ENCODE measurements around the gene AMZ2.

Gene AMZ2

DNA sequence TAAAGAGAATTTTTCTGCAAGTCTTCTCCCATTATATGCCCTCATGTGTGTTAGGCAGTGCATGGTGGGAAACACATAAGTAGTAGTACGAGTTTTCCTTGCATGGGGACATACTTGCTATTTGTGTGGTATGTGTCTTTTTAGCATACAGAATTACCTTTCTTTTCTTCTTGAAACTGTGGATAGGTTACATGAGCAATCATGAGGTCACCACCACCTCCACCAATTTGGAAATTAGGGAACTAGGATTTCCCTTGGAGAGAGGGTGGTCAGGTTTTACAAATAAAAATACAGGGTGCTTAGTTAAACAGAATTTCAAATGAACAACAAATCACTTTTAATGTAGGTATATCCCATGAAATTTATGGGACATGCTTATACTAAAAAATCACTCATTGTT lies 16.3 kb upstream of the AMZ2 start:
- TF ChIP-seq FOXP2 (optimal IDR thresholded peaks at IDR 0.05; ENCODE audit: borderline replicate concordance, extremely low read depth, extremely low read length, insufficient read depth) (no peak), SIN3A (IDR thresholded peaks at IDR 0.05; ENCODE audit: borderline replicate concordance, insufficient read depth, low read length) (no peak), POLR2AphosphoS5 (IDR thresholded peaks at IDR 0.05; ENCODE audit: low read depth, low read length) (no peak), TAF1 (IDR thresholded peaks at IDR 0.05; ENCODE audit: borderline replicate concordance, insufficient read depth, low read length) (no peak)
- TF ChIP-seq, protein P1, sequence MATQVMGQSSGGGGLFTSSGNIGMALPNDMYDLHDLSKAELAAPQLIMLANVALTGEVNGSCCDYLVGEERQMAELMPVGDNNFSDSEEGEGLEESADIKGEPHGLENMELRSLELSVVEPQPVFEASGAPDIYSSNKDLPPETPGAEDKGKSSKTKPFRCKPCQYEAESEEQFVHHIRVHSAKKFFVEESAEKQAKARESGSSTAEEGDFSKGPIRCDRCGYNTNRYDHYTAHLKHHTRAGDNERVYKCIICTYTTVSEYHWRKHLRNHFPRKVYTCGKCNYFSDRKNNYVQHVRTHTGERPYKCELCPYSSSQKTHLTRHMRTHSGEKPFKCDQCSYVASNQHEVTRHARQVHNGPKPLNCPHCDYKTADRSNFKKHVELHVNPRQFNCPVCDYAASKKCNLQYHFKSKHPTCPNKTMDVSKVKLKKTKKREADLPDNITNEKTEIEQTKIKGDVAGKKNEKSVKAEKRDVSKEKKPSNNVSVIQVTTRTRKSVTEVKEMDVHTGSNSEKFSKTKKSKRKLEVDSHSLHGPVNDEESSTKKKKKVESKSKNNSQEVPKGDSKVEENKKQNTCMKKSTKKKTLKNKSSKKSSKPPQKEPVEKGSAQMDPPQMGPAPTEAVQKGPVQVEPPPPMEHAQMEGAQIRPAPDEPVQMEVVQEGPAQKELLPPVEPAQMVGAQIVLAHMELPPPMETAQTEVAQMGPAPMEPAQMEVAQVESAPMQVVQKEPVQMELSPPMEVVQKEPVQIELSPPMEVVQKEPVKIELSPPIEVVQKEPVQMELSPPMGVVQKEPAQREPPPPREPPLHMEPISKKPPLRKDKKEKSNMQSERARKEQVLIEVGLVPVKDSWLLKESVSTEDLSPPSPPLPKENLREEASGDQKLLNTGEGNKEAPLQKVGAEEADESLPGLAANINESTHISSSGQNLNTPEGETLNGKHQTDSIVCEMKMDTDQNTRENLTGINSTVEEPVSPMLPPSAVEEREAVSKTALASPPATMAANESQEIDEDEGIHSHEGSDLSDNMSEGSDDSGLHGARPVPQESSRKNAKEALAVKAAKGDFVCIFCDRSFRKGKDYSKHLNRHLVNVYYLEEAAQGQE (IDR thresholded peaks at IDR 0.05; ENCODE audit: insufficient read depth in 1 of 2, low read depth in 2 of 2, low read length in 2 of 2) = no peak

DNA sequence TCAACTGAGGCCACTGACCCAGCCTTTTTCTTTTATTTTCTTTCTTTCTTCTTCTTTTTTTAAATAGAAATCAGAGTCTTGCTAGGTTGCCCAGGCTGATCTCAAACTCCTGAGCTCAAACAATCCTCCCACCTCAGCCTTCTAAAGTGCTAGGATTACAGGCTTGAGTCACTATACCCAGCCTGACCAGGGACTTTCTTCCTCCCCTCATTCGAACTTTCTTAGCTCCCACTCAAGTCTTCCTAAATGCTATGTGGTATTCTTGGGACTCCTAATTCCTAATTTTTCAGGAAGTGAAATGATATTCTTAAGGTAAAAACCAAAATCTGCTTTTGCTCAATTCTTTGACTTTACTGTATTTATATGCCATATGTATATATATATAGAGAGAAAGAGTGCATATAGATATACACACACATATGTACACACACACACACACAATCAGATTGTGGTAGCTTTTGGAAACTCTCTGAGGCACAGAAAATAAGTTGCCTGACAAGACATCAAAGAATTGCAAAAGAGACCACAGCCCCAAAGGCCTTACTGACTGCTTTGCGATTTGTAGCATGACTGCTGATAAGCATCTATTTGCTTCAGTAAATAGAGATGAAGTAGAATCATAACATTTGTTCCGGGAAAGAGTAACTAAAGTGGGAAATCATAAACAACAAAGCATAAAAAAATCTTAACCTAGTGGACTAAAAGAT lies 9.5 kb upstream of the AMZ2 start:
- TF ChIP-seq POLR2AphosphoS5 (IDR thresholded peaks at IDR 0.05; ENCODE audit: low read depth, low read length) (no peak), TAF1 (IDR thresholded peaks at IDR 0.05; ENCODE audit: borderline replicate concordance, insufficient read depth, low read length) (no peak), FOXP2 (optimal IDR thresholded peaks at IDR 0.05; ENCODE audit: borderline replicate concordance, extremely low read depth, extremely low read length, insufficient read depth) (no peak), SIN3A (IDR thresholded peaks at IDR 0.05; ENCODE audit: borderline replicate concordance, insufficient read depth, low read length) (no peak)
- TF ChIP-seq, protein P1 (IDR thresholded peaks at IDR 0.05; ENCODE audit: insufficient read depth in 1 of 2, low read depth in 2 of 2, low read length in 2 of 2) = no peak

DNA sequence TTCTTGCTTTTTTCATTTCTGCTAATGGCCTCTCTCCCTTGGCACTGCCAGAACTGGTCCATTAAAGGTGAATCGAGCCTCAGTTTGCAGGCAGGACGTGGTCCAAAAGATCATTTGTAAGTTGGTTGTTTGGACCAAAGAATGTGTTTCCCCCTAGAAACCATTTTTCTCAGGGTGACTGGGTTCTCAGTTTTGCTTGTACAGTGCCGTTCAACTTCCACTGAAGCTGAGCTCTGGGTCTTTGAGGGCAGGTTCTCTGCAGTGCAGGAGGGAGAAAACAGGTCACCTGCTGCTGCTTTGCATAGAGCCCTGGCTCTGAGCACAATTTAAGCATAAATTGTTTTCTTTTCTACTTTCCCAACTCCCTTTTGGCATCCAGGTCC lies 9.0 kb upstream of the AMZ2 start:
- TF ChIP-seq FOXP2 (optimal IDR thresholded peaks at IDR 0.05; ENCODE audit: borderline replicate concordance, extremely low read depth, extremely low read length, insufficient read depth) (no peak), POLR2AphosphoS5 (IDR thresholded peaks at IDR 0.05; ENCODE audit: low read depth, low read length) (no peak), SIN3A (IDR thresholded peaks at IDR 0.05; ENCODE audit: borderline replicate concordance, insufficient read depth, low read length) (no peak)

DNA sequence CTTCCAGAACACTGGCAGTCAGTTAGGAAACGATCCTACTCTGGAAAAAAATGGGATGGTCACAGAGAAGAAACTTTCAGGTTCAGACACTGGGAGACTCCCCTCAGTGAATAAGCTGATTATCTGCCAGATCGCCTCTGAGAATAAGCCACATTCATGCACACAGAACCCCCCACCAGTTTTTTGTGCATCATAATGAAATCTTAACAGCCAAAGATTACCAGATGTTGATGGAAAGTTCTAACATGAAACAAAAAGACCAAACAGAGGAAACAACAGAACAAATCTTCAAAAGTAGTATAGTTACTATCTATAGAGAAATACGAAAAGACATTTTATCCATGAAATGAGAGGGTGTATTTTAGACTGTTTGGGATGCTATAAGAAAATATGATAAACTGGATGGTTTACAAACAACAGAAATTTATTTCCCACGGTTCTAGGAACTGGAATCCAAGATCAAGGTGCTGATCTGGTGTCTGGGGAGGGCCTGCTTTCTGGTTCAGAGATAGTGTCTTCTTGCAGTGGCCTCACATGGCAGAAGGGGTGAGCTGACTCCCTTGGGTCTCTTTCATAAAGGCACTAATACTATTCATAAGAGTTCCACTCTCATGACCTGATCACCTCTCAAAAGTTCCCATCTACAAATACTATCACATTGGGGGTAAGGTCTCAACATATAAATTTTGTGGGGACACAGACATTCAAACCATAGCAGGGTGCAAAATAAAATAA lies 8.0 kb upstream of the AMZ2 start:
- no peak for TF ChIP-seq SIN3A (IDR thresholded peaks at IDR 0.05; ENCODE audit: borderline replicate concordance, insufficient read depth, low read length)
- TF ChIP-seq TAF1 (IDR thresholded peaks at IDR 0.05; ENCODE audit: borderline replicate concordance, insufficient read depth, low read length) = no peak
- TF ChIP-seq, protein P1 (IDR thresholded peaks at IDR 0.05; ENCODE audit: insufficient read depth in 1 of 2, low read depth in 2 of 2, low read length in 2 of 2) = no peak

DNA sequence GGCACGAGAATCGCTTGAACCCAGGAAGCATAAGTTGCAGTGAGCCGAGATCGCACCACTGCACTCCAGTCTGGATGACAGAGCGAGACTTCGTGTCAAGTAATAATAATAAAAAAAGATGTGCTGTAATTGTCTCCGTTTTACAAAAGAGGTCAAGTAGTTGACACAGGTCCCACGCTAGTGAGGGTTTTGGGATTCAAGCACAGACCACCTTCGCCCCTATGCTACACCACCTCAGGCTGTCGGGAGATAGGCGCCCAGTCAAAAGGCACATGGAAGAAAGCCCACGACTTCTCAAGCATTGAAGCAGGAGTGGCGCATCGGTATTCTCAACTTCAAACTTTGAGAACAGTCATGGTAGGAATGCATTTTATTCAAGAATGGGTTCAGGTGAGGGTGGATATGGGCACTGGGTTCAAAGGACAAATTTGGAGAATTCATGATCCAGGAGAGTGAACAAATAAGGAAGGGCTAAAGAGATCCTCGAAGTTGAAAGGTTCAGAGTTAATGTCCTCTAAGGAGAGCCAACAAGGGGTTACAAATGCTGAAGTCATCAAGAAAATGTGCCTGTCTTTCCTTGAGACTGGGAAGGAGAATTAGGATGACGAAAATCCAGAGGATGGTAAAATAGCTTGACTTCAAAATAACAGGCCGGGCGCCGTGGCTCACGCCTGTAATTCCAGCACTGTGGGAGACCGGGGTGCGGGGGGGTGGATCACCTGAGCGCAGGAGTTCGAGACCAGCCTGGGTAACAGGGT lies 1.4 kb upstream of the AMZ2 start:
- TF ChIP-seq, protein P1 (IDR thresholded peaks at IDR 0.05; ENCODE audit: insufficient read depth in 1 of 2, low read depth in 2 of 2, low read length in 2 of 2) = no peak
- TF ChIP-seq SIN3A (IDR thresholded peaks at IDR 0.05; ENCODE audit: borderline replicate concordance, insufficient read depth, low read length) (no peak), TAF1 (IDR thresholded peaks at IDR 0.05; ENCODE audit: borderline replicate concordance, insufficient read depth, low read length) (no peak), POLR2AphosphoS5 (IDR thresholded peaks at IDR 0.05; ENCODE audit: low read depth, low read length) (no peak), FOXP2 (optimal IDR thresholded peaks at IDR 0.05; ENCODE audit: borderline replicate concordance, extremely low read depth, extremely low read length, insufficient read depth) (no peak)
